SK-N-SH treated with all-trans-retinoic acid at 6 μM for 48 hours (cell line): ENCODE data around the gene TMEM132D.

ENCODE experiments used
- CREB5 ChIP-seq: fragments of 250-450 bp; sonication (Bioruptor Pico); IDR thresholded peaks from 2 replicates; pipeline ENCODE4 v1.5.1; 2020; ENCODE audit warnings: low read depth, mild to moderate bottlenecking, moderate library complexity
- CSRNP3 ChIP-seq: fragments of 250-450 bp; sonication (Bioruptor Pico); IDR thresholded peaks from 2 replicates; pipeline ENCODE4 v1.5.1; 2021; ENCODE audit warnings: mild to moderate bottlenecking, moderate library complexity
- GLIS3 ChIP-seq: fragments of 250-450 bp; sonication (Bioruptor Pico); IDR thresholded peaks from 2 replicates; pipeline ENCODE4 v1.5.0; 2020; ENCODE audit warnings: mild to moderate bottlenecking, moderate library complexity
- ISL1 ChIP-seq: fragments of 250-450 bp; sonication (Bioruptor Pico); IDR thresholded peaks from 2 replicates; pipeline ENCODE4 v2.1.2; 2022; ENCODE audit warnings: mild to moderate bottlenecking, moderate library complexity
- OSR1 ChIP-seq: fragments of 250-450 bp; sonication (Bioruptor Pico); IDR thresholded peaks from 2 replicates; pipeline ENCODE4 v1.8.0; 2022; ENCODE audit warnings: moderate library complexity, mild to moderate bottlenecking, inconsistent platforms
- POU6F1 ChIP-seq: fragments of 250-450 bp; sonication (Bioruptor Pico); IDR thresholded peaks from 2 replicates; pipeline ENCODE4 v1.8.0; 2021; ENCODE audit warnings: low read depth, mild to moderate bottlenecking, moderate library complexity, borderline replicate concordance
- RARB ChIP-seq: fragments of 250-450 bp; sonication (Bioruptor Pico); IDR thresholded peaks from 2 replicates; pipeline ENCODE4 v1.8.0; 2021; ENCODE audit warnings: mild to moderate bottlenecking, moderate library complexity
- SNAI2 ChIP-seq: fragments of 250-450 bp; sonication (Bioruptor Pico); IDR thresholded peaks from 2 replicates; pipeline ENCODE4 v1.5.0; 2020; ENCODE audit warnings: mild to moderate bottlenecking, moderate library complexity
- TOX ChIP-seq: fragments of 250-450 bp; sonication (Bioruptor Pico); IDR thresholded peaks from 2 replicates; pipeline ENCODE4 v1.8.0; 2021; ENCODE audit warnings: mild to moderate bottlenecking, moderate library complexity, borderline replicate concordance
- ZC3H10 ChIP-seq: fragments of 250-450 bp; sonication (Bioruptor Pico); IDR thresholded peaks from 2 replicates; pipeline ENCODE4 v1.5.1; 2021; ENCODE audit warnings: mild to moderate bottlenecking, moderate library complexity
- ZFP3 ChIP-seq: fragments of 250-450 bp; sonication (Bioruptor Pico); IDR thresholded peaks from 2 replicates; pipeline ENCODE4 v1.5.0; 2020; ENCODE audit warnings: mild to moderate bottlenecking, moderate library complexity
- ZFP30 ChIP-seq: fragments of 450-650 bp; formaldehyde crosslinking; IDR thresholded peaks from 2 replicates; pipeline ENCODE4 v1.5.0; 2022; ENCODE audit warnings: mild to moderate bottlenecking, moderate library complexity
- ZNF565 ChIP-seq: fragments of 450-650 bp; formaldehyde crosslinking; conservative IDR thresholded peaks from 2 replicates; pipeline ENCODE4 v1.5.0; 2020; ENCODE audit warnings: low read depth, mild to moderate bottlenecking, moderate library complexity
- TF ChIP-seq, protein P1 (sequence below): fragments of 250-450 bp; sonication (Bioruptor Pico); IDR thresholded peaks from 2 replicates; pipeline ENCODE4 v1.8.0; 2020; ENCODE audit warnings: mild to moderate bottlenecking, moderate library complexity, borderline replicate concordance

- TF ChIP-seq, protein P1, sequence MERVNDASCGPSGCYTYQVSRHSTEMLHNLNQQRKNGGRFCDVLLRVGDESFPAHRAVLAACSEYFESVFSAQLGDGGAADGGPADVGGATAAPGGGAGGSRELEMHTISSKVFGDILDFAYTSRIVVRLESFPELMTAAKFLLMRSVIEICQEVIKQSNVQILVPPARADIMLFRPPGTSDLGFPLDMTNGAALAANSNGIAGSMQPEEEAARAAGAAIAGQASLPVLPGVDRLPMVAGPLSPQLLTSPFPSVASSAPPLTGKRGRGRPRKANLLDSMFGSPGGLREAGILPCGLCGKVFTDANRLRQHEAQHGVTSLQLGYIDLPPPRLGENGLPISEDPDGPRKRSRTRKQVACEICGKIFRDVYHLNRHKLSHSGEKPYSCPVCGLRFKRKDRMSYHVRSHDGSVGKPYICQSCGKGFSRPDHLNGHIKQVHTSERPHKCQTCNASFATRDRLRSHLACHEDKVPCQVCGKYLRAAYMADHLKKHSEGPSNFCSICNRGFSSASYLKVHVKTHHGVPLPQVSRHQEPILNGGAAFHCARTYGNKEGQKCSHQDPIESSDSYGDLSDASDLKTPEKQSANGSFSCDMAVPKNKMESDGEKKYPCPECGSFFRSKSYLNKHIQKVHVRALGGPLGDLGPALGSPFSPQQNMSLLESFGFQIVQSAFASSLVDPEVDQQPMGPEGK (CRISPR knock-in tag) = no peak
- no peak for TF ChIP-seq SNAI2 (CRISPR knock-in tag)
- TF ChIP-seq ZC3H10 (CRISPR knock-in tag) = no peak
- no peak for TF ChIP-seq ZFP3
- no peak for TF ChIP-seq CSRNP3 (CRISPR knock-in tag)
- TF ChIP-seq ZNF565 = no peak
- TF ChIP-seq OSR1 = no peak
- no peak for TF ChIP-seq TOX (CRISPR knock-in tag)
- TF ChIP-seq ISL1 (CRISPR knock-in tag) = no peak
- no peak for TF ChIP-seq CREB5
- no peak for TF ChIP-seq RARB (CRISPR knock-in tag)
- no peak for TF ChIP-seq GLIS3
- TF ChIP-seq ZFP30 (CRISPR knock-in tag) = no peak
- no peak for TF ChIP-seq POU6F1
Measured at GRCh38 chr12:129401572-129401971, 502.3 kb downstream of the TMEM132D start.
